ENCODE data around the gene SMAD6. TPM values are rescaled to one million over a fixed set of nuclear protein-coding genes. Genes with fewer than 3 reads are reported as not detected.

SMAD6 gene
- total RNA-seq, 1 experiment from 2014 or later: 19.9 TPM

GRCh38 chr15:66670762-66671580 is 31.1 kb upstream of the SMAD6 start:
- Histone ChIP-seq H4K20me1 (ENCODE audit: low read length) (no peaks in the 10 kb centered on the region), H3K9me2 (replicated peaks; ENCODE audit: low read length) (no peaks in the 10 kb centered on the region), H3K79me2 (ENCODE audit: low read length) (no peaks in the 10 kb centered on the region), H3F3A (ENCODE audit: low read length, unreplicated experiment) (no peaks in the 10 kb centered on the region), H3K9me3 (ENCODE audit: low read length) (no peaks in the 10 kb centered on the region), H3K9ac (ENCODE audit: low read length) (no peak overlapping the region), H3K36me3 (ENCODE audit: low read depth, low read length) (no peaks in the 10 kb centered on the region), H3K27ac (ENCODE audit: low read length) (peak overlapping the region; percentile 17; the same call in 1 of the 2 replicates), H3K4me3 (ENCODE audit: low read length) (peak overlapping the region; percentile 55), H3K4me1 (ENCODE audit: insufficient read depth, low read length) (peaks cover 11% of the 10 kb centered on the region), H2AFZ (ENCODE audit: low read length) (peak overlapping the region; percentile 89), H3K27me3 (ENCODE audit: low read length) (no peaks in the 10 kb centered on the region), H3K4me2 (ENCODE audit: low read length) (peak overlapping the region; percentile 76)
- intact Hi-C loops (cut with micrococcal nuclease): loop anchor here (1.0 kb wide), 1 partner anchor 30 kb away; no protein-coding TSS in a partner anchor
- ChIA-PET CTCF (no interaction called here), POLR2A (ENCODE audit: unreplicated experiment) (no interaction called here)
- TF ChIP-seq EZH2 (IDR thresholded peaks at IDR 0.05; ENCODE audit: low read length, unreplicated experiment) (no peak), EZH2phosphoT487 (IDR thresholded peaks at IDR 0.05; ENCODE audit: borderline replicate concordance, low read length) (no peak), CTCF (conservative IDR thresholded peaks at IDR 0.05; ENCODE audit: low read depth, low read length) (no peak)
- ATAC-seq: peak; percentile 98
- peak; percentile 81 for DNase-seq
- BruUV-seq (replicated peaks): no TSS peak

- ChIA-PET POLR2A (ENCODE audit: unreplicated experiment) (no interaction called here), CTCF (no interaction called here)
- no peak overlapping the region for H3K27ac ChIP-seq (ENCODE audit: low read length)
- no peaks in the 10 kb centered on the region for H3K36me3 ChIP-seq (ENCODE audit: low read depth, low read length)
- no peak overlapping the region for H3K4me3 ChIP-seq (ENCODE audit: low read length)
- no peak overlapping the region for H3K9ac ChIP-seq (ENCODE audit: low read length)
- H3K9me2 ChIP-seq (replicated peaks; ENCODE audit: low read length): no peaks in the 10 kb centered on the region
- intact Hi-C loops (cut with micrococcal nuclease): no loop called here
- ATAC-seq (no peak), DNase-seq (no peak)
- H4K20me1 ChIP-seq (ENCODE audit: low read length): no peaks in the 10 kb centered on the region
- H2AFZ ChIP-seq (ENCODE audit: low read length): no peak overlapping the region
- H3K79me2 ChIP-seq (ENCODE audit: low read length): no peaks in the 10 kb centered on the region
- H3K4me1 ChIP-seq (ENCODE audit: insufficient read depth, low read length): peaks cover 11% of the 10 kb centered on the region
- H3K9me3 ChIP-seq (ENCODE audit: low read length): no peaks in the 10 kb centered on the region
- H3K27me3 ChIP-seq (ENCODE audit: low read length): no peaks in the 10 kb centered on the region
- H3F3A ChIP-seq (ENCODE audit: low read length, unreplicated experiment): no peaks in the 10 kb centered on the region
- no TSS peak for BruUV-seq (replicated peaks)
- H3K4me2 ChIP-seq (ENCODE audit: low read length): no peak overlapping the region
- TF ChIP-seq CTCF (conservative IDR thresholded peaks at IDR 0.05; ENCODE audit: low read depth, low read length): no peak
- no peak for TF ChIP-seq EZH2 (IDR thresholded peaks at IDR 0.05; ENCODE audit: low read length, unreplicated experiment)
- no peak for TF ChIP-seq EZH2phosphoT487 (IDR thresholded peaks at IDR 0.05; ENCODE audit: borderline replicate concordance, low read length)
Observed at GRCh38 chr15:66672867-66673266, 29.2 kb upstream of the SMAD6 start.
